AG09309 (cell line): Measurements from ENCODE around the gene CXXC1.
A peak's percentile ranks its signal among the peaks of the same experiment; 100 is the strongest.

ENCODE experiments used
- DNase-seq: peaks from one replicate; pipeline ENCODE4 v3.0.0-alpha.2; 2010; ENCODE audit warnings: low read depth
- H3K4me3 ChIP-seq: 2 replicates; pipeline ENCODE4 v1.5.1; 2011; ENCODE audit warnings: mild to moderate bottlenecking, low read depth, low read length, moderate library complexity; ENCODE audit not compliant: control insufficient read depth
- TF ChIP-seq, protein P1 (sequence below): IDR thresholded peaks from 2 replicates; pipeline ENCODE4 v1.5.1; 2011; ENCODE audit warnings: mild to moderate bottlenecking, low read depth, low read length, inconsistent platforms; ENCODE audit not compliant: insufficient read depth, control insufficient read depth; ENCODE audit errors: missing control alignments

The CXXC1 gene

DNA sequence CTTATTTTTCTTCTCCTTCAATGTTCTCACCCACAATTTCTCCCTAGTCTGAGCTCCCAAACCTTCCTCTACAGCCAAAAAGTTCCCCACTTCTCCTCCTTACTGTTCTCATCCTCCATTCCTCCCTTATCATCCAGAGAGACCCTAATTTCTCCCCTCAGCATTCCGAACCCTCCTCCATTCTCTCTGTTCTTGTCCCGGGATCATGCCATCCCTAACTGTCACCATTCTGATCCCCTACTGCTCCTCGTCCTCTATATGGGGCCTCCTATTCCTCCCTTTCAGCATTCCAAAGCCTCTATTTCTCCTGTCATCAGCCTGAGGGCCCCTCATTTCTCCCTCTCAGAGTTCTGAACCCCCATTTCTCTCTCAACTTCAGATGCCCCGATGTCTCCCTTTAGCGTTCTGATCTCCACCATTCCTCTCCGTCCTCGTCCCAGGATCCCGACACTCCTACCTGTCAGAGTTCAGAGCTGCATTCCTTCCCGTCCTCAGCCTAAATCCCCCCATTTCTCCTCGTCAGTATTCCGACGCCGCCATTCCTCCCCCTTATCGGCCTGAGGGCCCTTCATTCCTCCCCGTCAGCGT, 6.7 kb downstream of the CXXC1 start:
- peak overlapping the region; percentile 73 for H3K4me3 ChIP-seq
- TF ChIP-seq, protein P1, sequence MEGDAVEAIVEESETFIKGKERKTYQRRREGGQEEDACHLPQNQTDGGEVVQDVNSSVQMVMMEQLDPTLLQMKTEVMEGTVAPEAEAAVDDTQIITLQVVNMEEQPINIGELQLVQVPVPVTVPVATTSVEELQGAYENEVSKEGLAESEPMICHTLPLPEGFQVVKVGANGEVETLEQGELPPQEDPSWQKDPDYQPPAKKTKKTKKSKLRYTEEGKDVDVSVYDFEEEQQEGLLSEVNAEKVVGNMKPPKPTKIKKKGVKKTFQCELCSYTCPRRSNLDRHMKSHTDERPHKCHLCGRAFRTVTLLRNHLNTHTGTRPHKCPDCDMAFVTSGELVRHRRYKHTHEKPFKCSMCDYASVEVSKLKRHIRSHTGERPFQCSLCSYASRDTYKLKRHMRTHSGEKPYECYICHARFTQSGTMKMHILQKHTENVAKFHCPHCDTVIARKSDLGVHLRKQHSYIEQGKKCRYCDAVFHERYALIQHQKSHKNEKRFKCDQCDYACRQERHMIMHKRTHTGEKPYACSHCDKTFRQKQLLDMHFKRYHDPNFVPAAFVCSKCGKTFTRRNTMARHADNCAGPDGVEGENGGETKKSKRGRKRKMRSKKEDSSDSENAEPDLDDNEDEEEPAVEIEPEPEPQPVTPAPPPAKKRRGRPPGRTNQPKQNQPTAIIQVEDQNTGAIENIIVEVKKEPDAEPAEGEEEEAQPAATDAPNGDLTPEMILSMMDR: no peak
- no peak for DNase-seq

DNA sequence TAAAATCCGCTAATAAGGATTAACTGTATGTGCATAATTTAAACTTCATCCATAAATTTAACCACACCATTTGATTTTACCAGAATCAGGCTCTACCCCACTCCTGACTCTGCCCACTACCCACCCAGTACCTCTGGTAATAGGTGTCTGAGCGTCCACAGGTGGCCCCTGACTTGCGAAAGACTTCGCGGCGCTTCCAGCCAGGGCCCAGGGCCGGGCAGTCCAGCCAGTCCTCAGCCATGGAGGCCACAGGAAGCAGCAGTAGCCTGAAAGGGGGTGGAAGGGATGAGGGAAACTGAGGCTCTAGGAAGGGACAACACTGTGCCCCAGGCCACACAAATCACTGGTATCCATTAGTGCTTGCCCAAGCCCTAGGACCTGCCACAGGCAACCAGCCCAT, 7.7 kb downstream of the CXXC1 start:
- DNase-seq: no peak
- TF ChIP-seq, protein P1: no peak
- H3K4me3 ChIP-seq: peak overlapping the region; percentile 73

DNA sequence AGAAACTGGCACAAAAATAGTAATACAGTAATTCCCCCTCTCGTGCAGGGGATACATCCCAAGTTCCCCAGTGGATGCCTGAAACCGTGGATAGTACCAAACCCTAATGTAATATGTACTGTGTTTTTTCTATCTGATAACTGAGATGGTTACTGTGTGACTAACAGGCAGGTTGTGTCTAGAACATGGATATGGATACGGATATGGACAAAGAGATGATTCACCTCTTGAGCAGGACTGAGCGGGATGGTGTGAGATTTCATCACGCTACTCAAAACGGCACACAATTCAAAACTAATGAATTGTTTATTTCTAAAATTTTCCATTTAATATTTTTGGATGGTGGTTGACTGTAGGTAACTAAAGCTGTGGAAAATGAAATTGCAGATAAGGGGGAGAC, 9.6 kb downstream of the CXXC1 start:
- no peak for DNase-seq
- TF ChIP-seq, protein P1: no peak
- no peak overlapping the region for H3K4me3 ChIP-seq

DNA sequence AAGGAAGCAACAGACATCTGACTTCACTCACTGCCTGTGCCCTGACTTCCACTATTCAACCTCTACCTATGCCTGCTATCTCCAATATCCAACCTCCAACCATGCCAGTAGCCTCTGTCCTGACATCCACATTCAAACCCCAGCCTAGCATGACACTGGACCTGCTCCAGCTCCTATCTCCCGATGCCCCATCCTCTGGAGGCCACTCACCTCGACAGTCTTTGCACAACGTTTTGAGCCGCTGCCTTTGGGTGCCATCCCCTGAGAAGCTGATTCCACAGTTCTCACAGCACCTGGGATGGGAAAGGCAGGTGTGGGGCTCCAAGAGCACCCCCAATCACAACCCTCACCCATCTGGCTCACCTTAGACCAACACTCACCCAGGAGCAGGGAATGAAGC, 11.0 kb downstream of the CXXC1 start:
- no peak overlapping the region for H3K4me3 ChIP-seq
- TF ChIP-seq, protein P1: no peak
- DNase-seq: no peak

DNA sequence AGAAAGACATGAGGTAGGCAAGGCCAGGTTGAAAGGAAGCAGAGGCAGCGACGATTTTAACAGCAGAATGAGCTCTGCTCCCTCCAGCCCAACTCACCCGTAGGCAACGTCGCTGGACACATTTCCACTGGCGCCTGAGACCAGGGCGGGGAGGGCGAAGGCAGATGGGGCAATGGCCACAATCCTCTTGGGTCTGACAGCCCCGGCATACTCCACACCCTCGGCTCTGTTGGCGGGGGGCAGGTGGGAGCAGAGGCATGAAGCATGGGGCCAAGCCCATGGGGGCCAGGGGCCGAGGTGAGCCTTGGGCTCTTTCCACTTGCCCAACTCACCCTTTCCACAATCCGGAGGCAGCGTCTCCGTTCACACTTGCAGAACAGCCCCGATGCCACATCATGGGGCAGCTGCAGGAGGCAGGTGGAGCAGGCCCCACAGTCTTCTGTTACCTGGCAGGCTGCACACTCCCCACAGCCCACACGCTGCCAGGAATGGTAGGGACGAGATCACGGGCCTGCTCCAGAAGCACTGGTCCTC, 11.9 kb downstream of the CXXC1 start:
- no peak for DNase-seq
- H3K4me3 ChIP-seq: no peak overlapping the region
- TF ChIP-seq, protein P1: no peak

DNA sequence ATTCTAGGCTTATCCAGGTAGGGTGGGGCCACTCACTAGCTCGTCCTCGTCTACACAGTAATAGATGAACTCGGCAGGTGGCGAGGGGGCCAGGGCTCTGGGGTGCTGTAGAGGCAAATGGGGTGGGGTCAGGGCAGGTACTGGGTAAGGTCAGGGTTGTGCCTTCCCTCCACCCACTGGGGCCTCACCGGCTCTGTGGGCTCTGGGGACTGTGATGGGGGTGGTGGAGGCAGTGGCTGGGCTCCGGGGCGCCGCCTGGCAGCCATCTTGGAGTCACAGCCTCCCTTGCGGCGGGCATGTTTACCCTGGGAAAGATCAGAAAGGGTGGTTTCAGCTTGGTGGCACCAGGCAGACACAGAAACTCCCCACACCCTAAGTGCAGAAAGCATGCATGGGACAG, 12.6 kb downstream of the CXXC1 start:
- no peak overlapping the region for H3K4me3 ChIP-seq
- TF ChIP-seq, protein P1: no peak
- DNase-seq: no peak

DNA sequence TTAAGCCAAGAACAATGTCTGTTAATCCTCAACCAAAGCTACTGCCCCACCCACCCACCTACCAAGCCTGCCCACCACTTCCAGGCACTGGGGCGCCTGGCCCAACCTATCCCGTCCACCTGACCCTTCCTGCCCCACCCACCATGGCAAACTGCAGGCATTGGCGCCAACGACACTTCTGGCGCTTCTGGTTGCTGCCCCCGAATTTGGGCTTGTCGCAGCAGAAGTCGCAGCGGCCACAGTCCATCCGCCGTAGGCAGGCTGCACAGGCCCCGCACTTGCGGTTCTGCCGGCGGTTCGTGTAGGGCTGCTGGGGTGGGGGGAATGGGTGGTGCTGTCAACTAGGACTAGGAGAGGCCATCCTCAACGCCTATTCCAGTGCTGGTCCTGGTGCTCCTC, 13.4 kb downstream of the CXXC1 start:
- TF ChIP-seq, protein P1: no peak
- no peak overlapping the region for H3K4me3 ChIP-seq
- DNase-seq: no peak
